ENCODE measurements around the gene SLC6A13.

The SLC6A13 gene

DNA sequence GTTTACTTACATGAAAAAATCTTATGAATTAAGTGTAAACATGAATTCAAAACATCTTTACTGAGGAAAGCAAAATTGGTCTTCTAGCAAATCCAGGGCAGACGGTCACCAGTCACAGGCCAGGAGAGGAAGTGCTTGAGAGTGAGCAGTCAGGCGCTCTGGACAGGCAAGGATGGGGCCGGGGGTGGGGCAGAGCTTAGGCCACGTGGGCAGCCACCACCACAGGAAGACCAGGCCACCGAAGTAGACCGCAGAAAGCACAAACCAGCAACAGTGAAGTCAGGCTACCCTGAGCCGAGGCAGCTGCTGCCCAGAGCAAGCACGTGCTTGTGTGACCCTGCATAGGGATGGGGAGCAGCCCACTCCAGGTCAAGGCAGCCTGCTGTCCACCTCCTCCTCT is 82.2 kb downstream of the SLC6A13 start:
- in situ Hi-C loops (cut with MboI; ENCODE audit: low sequenced_read_pairs): no loop called here

DNA sequence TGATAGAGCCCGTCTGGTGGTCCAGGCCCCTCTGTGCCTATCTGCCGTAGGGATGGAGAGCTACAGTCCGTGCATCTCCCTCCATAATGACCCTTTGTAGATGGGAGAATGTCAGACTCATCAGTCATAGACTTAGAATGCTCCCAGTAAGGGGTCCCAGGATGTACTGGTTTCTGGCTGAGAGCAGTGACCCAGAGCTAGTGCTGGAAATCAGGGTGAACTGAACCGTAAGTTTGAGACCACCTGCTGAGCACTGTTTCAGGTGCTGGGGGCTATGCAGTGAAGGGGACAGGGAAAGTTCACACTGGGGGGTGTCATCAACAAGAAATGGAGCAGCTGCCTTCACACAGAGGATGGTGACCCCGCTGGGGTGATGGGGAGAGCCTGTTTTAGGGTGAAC is 82.8 kb downstream of the SLC6A13 start:
- in situ Hi-C loops (cut with MboI; ENCODE audit: low sequenced_read_pairs): no loop called here

DNA sequence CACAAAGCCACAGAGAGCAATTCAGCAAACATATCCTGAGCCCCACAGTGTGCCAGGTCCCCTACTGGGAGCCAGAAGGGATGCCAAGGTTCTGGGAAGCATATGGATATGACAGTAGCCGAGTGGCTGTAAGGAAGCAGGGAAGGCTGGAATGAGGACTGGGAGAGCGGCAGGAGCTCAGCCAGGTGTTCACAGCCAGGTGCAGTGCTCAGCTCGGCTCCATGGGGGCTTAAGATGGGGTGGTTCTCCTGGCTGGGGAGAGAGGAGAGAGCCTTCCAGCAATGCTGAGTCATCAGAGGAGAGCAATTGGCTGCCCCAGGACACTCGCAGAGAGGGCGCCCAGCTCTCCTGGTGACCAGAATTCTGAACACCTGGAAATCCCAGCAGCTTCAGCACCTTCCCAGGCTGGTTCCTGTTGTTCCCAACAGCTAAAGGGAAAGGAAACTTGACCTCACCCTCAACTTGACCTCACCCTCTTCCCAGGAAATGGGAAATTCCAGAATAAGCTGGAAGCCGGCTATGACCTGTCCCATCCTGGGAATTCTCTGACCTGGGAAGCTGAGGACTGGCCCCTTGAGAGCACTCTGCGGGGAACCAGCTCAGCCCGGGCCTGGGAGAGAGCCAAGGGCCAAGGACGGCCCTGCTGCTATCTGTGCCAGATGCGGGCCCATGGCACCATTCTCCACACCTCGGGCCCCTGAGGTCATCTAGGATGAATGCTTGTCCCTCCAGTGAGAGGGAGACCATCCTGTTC is 83.3 kb downstream of the SLC6A13 start:
- in situ Hi-C loops (cut with MboI; ENCODE audit: low sequenced_read_pairs): no loop called here

GRCh38 chr12:178829-179109 is 83.9 kb downstream of the SLC6A13 start:
- in situ Hi-C loops (cut with MboI; ENCODE audit: low sequenced_read_pairs): no loop called here

- in situ Hi-C loops (cut with MboI; ENCODE audit: low sequenced_read_pairs): no loop called here
These were observed 84.4 kb downstream of the SLC6A13 start for GRCh38 chr12:177980-178828.

DNA sequence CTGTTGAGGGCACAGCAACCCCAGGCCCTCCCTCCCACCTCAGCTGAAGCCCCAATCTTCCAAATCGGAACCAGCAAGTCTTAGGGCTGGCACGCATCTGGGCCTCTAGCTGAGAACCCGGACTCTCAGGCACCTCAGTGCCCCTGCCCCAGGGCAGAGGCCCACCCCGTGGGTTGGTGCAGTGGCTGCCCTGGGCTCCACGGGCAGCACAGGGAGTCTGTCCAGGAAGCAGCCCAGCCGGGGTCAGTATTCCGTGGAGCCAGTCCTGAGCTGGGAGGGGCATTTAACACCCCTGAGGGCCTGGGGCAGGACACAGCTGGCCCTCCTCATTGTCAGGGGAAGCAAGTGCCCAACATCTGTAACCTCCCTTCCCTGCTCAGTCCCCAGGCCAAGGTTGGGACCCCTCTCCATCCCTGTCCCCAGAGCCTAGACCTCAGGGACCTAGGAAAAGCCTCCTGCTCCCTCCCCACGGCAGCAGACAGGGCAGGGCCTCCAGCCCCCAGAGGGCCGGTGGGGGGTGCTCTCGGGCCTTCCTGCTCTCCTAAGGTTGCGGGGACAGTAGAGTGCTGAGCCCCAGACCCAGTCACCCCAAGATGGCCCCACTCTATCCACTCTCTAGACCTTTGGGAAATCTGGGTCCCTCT is 85.2 kb downstream of the SLC6A13 start:
- in situ Hi-C loops (cut with MboI; ENCODE audit: low sequenced_read_pairs): no loop called here

GRCh38 chr12:176321-177181 is 86.1 kb downstream of the SLC6A13 start:
- in situ Hi-C loops (cut with MboI; ENCODE audit: low sequenced_read_pairs): no loop called here

GRCh38 chr12:175759-176158 is 86.9 kb downstream of the SLC6A13 start:
- in situ Hi-C loops (cut with MboI; ENCODE audit: low sequenced_read_pairs): no loop called here

- in situ Hi-C loops (cut with MboI; ENCODE audit: low sequenced_read_pairs): no loop called here
These were observed 87.4 kb downstream of the SLC6A13 start for GRCh38 chr12:175250-175649.

- in situ Hi-C loops (cut with MboI; ENCODE audit: low sequenced_read_pairs): no loop called here
These were observed 88.0 kb downstream of the SLC6A13 start for GRCh38 chr12:174596-174995.

GRCh38 chr12:174124-174523 is 88.5 kb downstream of the SLC6A13 start:
- in situ Hi-C loops (cut with MboI; ENCODE audit: low sequenced_read_pairs): no loop called here

DNA sequence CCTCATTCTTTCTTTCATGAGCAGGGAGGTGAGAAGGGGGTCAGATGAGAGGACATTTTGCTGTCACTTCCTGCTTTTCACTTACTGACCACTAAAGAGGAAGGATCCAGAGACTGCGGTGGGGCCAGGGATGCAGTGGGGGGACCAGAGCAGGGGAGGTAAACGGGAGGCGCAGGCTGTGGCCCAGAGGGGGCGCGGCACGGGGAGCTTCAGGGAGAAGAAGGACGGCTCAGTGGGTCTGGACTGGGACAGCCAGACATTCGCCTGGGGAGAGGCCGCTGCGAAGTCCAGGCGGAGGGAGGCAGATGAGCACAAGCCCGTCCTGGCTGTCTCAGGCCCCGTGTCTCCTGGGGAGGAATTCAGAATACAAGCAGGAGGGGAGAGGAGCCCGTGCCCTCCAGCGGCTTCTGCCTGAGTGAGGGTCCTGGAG is 89.9 kb downstream of the SLC6A13 start:
- in situ Hi-C loops (cut with MboI; ENCODE audit: low sequenced_read_pairs): no loop called here

DNA sequence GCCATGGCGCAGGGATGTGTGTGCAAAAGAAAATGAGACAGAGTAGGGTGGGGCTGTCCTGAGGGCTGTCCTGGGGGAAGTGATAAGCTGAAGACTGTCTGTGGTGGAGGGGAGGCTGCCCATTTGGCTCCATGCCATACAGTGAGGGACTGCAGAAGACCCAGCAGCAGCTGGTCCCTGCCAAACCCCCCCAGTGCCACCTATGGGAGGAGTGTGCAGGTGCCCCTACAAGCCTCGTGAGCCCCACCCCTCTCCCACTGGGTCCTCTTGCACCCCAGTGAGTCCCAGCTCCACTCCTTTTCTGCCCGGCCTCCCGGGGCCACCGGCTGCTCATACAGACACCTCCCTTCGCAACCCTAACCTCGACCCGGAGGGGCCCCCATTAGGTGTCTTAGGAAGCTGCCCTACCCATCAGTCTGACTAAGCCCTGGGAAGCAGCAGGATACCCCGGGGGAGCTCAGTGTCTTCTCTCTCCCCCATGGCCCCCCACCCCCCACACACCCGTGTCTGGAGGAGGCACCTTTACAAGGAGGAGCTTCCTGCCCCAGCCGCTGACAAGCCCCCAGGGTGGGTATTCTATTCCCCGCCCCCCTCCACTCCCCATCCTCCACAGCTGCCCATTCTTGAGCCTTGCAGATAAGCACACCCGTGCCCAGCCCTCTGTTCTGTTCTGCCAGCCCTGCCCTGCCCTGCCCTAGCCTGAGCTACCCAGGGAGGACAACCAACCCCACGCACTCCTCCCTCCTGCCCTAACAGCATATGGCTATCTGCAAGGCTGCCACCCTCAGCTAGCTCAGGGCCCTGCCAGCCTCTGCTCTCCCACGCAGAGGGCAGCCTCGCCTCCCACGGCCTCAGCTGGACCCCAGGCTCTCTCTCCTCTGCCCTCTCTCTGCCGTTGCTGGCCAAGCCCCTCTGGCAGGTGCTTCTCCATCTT is 90.6 kb downstream of the SLC6A13 start:
- in situ Hi-C loops (cut with MboI; ENCODE audit: low sequenced_read_pairs): no loop called here

- in situ Hi-C loops (cut with MboI; ENCODE audit: low sequenced_read_pairs): no loop called here
These were observed 91.4 kb downstream of the SLC6A13 start for GRCh38 chr12:171276-171675.

Measured in HL-60/S4 treated with retinoic acid at 250 ng/mL for 4 days and 3 days (cell line).